HEK293 (cell line): Measurements from ENCODE around the gene MICU1.

Source experiments
- CTCF ChIA-PET: fragments of 350-600 bp; formaldehyde crosslinking; extraction: SDS; loops from one replicate; lab custom pipeline; 2021; ENCODE audit warnings: antibody characterized with exemption; lab: Yijun Ruan, JAX
- POLR2A ChIA-PET: fragments of 300-600 bp; formaldehyde crosslinking; extraction: SDS; loops from one replicate; lab custom pipeline; 2020; ENCODE audit warnings: antibody characterized with exemption, inconsistent platforms; lab: Yijun Ruan, JAX
- H3K27ac ChIP-seq: fragments of 200-500 bp; sonication (Bioruptor generic); 2 replicates; pipeline ENCODE4 v1.5.1; 2014; ENCODE audit warnings: low read depth, low read length, control low read depth, inconsistent platforms; ENCODE audit errors: extremely low read depth
- H3K36me3 ChIP-seq, 2 experiments: fragments of 200-500 bp in 1 of 2; sonication (Bioruptor generic) in 1 of 2; 1 replicate in 1 of 2; 2 replicates in 1 of 2; pipeline ENCODE4 v1.5.1; 2014 to 2017; ENCODE audit warnings: inconsistent platforms in 2 of 2, low read length in 2 of 2; ENCODE audit not compliant: control insufficient read depth in 2 of 2, insufficient read depth in 1 of 2
- H3K4me1 ChIP-seq: fragments of 200-500 bp; sonication (Bioruptor generic); 2 replicates; pipeline ENCODE4 v1.5.1; 2014; ENCODE audit warnings: mild to moderate bottlenecking, low read length, inconsistent platforms; ENCODE audit not compliant: control insufficient read depth, insufficient read depth
- H3K4me3 ChIP-seq: 2 replicates; pipeline ENCODE4 v1.5.1; 2011; ENCODE audit warnings: low read depth, mild to moderate bottlenecking, control low read depth, low read length, moderate library complexity
- H3K9me3 ChIP-seq: fragments of 200-500 bp; sonication (Bioruptor generic); 2 replicates; pipeline ENCODE4 v1.5.1; 2014; ENCODE audit warnings: low read depth, low read length, inconsistent platforms; ENCODE audit not compliant: control insufficient read depth, insufficient read depth
- GLI2 ChIP-seq: fragments of 450-650 bp; formaldehyde crosslinking; IDR thresholded peaks from 2 replicates; pipeline ENCODE4; 2017; ENCODE audit warnings: missing biosample characterization, missing genetic modification characterization, low read depth, borderline replicate concordance
- SETDB1 ChIP-seq: IDR thresholded peaks from one replicate; pipeline ENCODE4 v1.6.1; 2017; ENCODE audit warnings: mild to moderate bottlenecking, low read length, moderate library complexity, mixed read lengths; ENCODE audit not compliant: insufficient read length
- ZBTB48 ChIP-seq: fragments of 450-650 bp; formaldehyde crosslinking; IDR thresholded peaks from 2 replicates; pipeline ENCODE4 v1.5.1; 2016; ENCODE audit warnings: missing biosample characterization, missing genetic modification characterization
- ZFP41 ChIP-seq: fragments of 450-650 bp; formaldehyde crosslinking; IDR thresholded peaks from 2 replicates; pipeline ENCODE4 v1.5.1; 2016; ENCODE audit warnings: missing biosample characterization, missing genetic modification characterization, borderline replicate concordance
- ZNF114 ChIP-seq: fragments of 450-650 bp; formaldehyde crosslinking; IDR thresholded peaks from 2 replicates; pipeline ENCODE4 v1.5.0; 2017; ENCODE audit warnings: missing biosample characterization, missing genetic modification characterization
- ZNF133 ChIP-seq: fragments of 450-650 bp; formaldehyde crosslinking; IDR thresholded peaks from 2 replicates; pipeline ENCODE4 v1.5.1; 2016; ENCODE audit warnings: missing biosample characterization, missing genetic modification characterization
- ZNF140 ChIP-seq: fragments of 450-650 bp; formaldehyde crosslinking; IDR thresholded peaks from 2 replicates; pipeline ENCODE4 v1.5.1; 2016; ENCODE audit warnings: missing biosample characterization, missing genetic modification characterization
- ZNF146 ChIP-seq: fragments of 450-650 bp; formaldehyde crosslinking; IDR thresholded peaks from 2 replicates; pipeline ENCODE4 v1.5.1; 2016; ENCODE audit warnings: missing biosample characterization, missing genetic modification characterization
- ZNF174 ChIP-seq: fragments of 450-650 bp; formaldehyde crosslinking; IDR thresholded peaks from 2 replicates; pipeline ENCODE4 v1.5.0; 2017; ENCODE audit warnings: missing biosample characterization, mild to moderate bottlenecking, missing genetic modification characterization
- ZNF223 ChIP-seq: fragments of 450-650 bp; formaldehyde crosslinking; IDR thresholded peaks from 2 replicates; pipeline ENCODE4 v1.5.1; 2016; ENCODE audit warnings: missing biosample characterization, missing genetic modification characterization
- ZNF341 ChIP-seq: fragments of 450-650 bp; formaldehyde crosslinking; IDR thresholded peaks from 2 replicates; pipeline ENCODE4; 2016; ENCODE audit warnings: low read depth, missing biosample characterization, missing genetic modification characterization
- ZNF571 ChIP-seq: fragments of 450-650 bp; formaldehyde crosslinking; IDR thresholded peaks from 2 replicates; pipeline ENCODE4 v1.5.0; 2017; ENCODE audit warnings: missing biosample characterization, missing genetic modification characterization
- ZNF701 ChIP-seq: fragments of 450-650 bp; formaldehyde crosslinking; IDR thresholded peaks from 2 replicates; pipeline ENCODE4 v1.5.1; 2016; ENCODE audit warnings: missing biosample characterization, missing genetic modification characterization
- ZSCAN16 ChIP-seq: fragments of 450-650 bp; formaldehyde crosslinking; IDR thresholded peaks from 2 replicates; pipeline ENCODE4 v1.5.1; 2016; ENCODE audit warnings: missing biosample characterization, missing genetic modification characterization
- ZSCAN23 ChIP-seq: fragments of 450-650 bp; formaldehyde crosslinking; IDR thresholded peaks from 2 replicates; pipeline ENCODE4 v1.5.1; 2016; ENCODE audit warnings: missing biosample characterization, missing genetic modification characterization
- ZXDB ChIP-seq: fragments of 450-650 bp; formaldehyde crosslinking; IDR thresholded peaks from 2 replicates; pipeline ENCODE4 v1.5.1; 2016; ENCODE audit warnings: missing biosample characterization, missing genetic modification characterization
- TF ChIP-seq, protein P1 (sequence below): fragments of 450-650 bp; formaldehyde crosslinking; IDR thresholded peaks from 2 replicates; pipeline ENCODE4 v1.5.1; 2016; ENCODE audit warnings: missing biosample characterization, missing genetic modification characterization, low read depth
- TF ChIP-seq, protein P2 (sequence below): fragments of 450-650 bp; formaldehyde crosslinking; IDR thresholded peaks from 2 replicates; pipeline ENCODE4 v1.5.1; 2016; ENCODE audit warnings: missing biosample characterization, missing genetic modification characterization
- TF ChIP-seq, protein P3 (sequence below): fragments of 450-650 bp; formaldehyde crosslinking; IDR thresholded peaks from 2 replicates; pipeline ENCODE4 v1.5.1; 2016; ENCODE audit warnings: missing biosample characterization, missing genetic modification characterization
- TF ChIP-seq, protein P4 (sequence below): fragments of 450-650 bp; formaldehyde crosslinking; IDR thresholded peaks from 2 replicates; pipeline ENCODE4 v1.5.1; 2016; ENCODE audit warnings: missing biosample characterization, missing genetic modification characterization
- TF ChIP-seq, protein P5 (sequence below): fragments of 450-650 bp; formaldehyde crosslinking; optimal IDR thresholded peaks from 2 replicates; pipeline ENCODE3; 2016; ENCODE audit warnings: missing biosample characterization, mild to moderate bottlenecking, missing genetic modification characterization

Gene MICU1

DNA sequence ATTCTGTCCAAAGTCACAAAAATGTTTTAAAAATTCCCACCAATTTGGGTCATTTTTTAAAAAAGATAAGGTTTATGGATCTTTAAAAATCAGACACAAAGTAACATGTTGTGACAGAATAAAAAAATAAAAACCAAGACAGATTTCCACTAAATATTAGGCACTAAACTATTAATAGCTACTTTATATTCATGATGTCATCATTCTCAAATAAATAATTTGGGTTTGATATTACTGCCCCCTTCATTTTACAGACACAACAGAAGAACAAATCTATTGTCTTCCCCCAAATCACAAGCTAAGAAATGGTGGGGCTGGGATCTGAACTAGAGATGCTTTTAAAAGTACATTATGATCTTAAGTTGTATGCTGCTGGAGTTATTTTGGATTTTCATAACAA lies 119.4 kb downstream of the MICU1 start:
- no peak overlapping the region for H3K4me3 ChIP-seq
- ChIA-PET CTCF (interaction anchor here (0.6 kb wide), 4 partner anchors 106 to 1660 kb away, joined by 3 to 5 read pairs (median 3); no protein-coding TSS in a partner anchor), POLR2A (no interaction called here)
- H3K9me3 ChIP-seq, result no peaks in the 10 kb centered on the region
- no peaks in the 10 kb centered on the region for H3K36me3 ChIP-seq
- TF ChIP-seq ZNF341 (no peak), ZNF571 (tag by site-specific recombination) (no peak)
- TF ChIP-seq, protein P1, sequence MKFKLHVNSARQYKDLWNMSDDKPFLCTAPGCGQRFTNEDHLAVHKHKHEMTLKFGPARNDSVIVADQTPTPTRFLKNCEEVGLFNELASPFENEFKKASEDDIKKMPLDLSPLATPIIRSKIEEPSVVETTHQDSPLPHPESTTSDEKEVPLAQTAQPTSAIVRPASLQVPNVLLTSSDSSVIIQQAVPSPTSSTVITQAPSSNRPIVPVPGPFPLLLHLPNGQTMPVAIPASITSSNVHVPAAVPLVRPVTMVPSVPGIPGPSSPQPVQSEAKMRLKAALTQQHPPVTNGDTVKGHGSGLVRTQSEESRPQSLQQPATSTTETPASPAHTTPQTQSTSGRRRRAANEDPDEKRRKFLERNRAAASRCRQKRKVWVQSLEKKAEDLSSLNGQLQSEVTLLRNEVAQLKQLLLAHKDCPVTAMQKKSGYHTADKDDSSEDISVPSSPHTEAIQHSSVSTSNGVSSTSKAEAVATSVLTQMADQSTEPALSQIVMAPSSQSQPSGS (tag by site-specific recombination), result peak; percentile 70
- no peak overlapping the region for H3K27ac ChIP-seq
- H3K4me1 ChIP-seq, result no peaks in the 10 kb centered on the region

DNA sequence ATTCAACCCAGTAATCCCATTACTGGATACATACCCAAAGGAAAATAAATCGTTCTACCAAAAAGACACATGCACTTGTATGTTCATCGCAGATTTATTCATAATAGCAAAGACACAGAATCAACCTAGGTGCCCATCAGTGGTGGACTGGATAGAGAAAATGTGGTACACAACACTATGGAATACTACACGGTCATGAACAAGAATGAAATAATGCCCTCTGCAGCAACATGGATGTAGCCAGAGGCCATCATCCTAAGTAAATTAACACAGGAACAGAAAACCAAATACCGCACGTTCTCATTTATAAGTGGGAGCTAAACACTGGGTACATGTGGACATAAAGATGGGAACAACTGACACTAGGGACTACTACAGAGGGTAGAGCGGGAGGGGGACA lies 120.4 kb downstream of the MICU1 start:
- Histone ChIP-seq H3K4me3 (no peak overlapping the region), H3K9me3 (no peaks in the 10 kb centered on the region), H3K4me1 (no peaks in the 10 kb centered on the region), H3K27ac (no peak overlapping the region), H3K36me3 (no peaks in the 10 kb centered on the region)
- CTCF ChIA-PET, result no interaction called here
- peak; percentile 81 for TF ChIP-seq ZNF146 (tag by site-specific recombination)
- no peak for TF ChIP-seq ZFP41 (tag by site-specific recombination)
- TF ChIP-seq ZNF701 (tag by site-specific recombination), result no peak
- TF ChIP-seq, protein P2, sequence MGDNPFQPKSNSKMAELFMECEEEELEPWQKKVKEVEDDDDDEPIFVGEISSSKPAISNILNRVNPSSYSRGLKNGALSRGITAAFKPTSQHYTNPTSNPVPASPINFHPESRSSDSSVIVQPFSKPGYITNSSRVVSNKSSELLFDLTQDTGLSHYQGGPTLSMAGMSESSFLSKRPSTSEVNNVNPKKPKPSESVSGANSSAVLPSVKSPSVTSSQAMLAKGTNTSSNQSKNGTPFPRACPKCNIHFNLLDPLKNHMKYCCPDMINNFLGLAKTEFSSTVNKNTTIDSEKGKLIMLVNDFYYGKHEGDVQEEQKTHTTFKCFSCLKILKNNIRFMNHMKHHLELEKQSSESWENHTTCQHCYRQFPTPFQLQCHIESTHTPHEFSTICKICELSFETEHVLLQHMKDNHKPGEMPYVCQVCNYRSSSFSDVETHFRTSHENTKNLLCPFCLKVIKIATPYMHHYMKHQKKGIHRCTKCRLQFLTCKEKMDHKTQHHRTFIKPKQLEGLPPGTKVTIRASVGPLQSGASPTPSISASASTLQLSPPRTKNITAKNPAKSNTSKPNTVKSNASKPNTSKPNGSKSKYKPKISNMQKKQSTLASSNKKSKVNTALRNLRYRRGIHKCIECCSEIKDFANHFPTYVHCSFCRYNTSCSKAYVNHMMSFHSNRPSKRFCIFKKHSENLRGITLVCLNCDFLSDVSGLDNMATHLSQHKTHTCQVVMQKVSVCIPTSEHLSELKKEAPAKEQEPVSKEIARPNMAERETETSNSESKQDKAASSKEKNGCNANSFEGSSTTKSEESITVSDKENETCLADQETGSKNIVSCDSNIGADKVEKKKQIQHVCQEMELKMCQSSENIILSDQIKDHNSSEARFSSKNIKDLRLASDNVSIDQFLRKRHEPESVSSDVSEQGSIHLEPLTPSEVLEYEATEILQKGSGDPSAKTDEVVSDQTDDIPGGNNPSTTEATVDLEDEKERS (tag by site-specific recombination), result peak; percentile 50; the same call in 1 of the 2 replicates
- POLR2A ChIA-PET, result no interaction called here

DNA sequence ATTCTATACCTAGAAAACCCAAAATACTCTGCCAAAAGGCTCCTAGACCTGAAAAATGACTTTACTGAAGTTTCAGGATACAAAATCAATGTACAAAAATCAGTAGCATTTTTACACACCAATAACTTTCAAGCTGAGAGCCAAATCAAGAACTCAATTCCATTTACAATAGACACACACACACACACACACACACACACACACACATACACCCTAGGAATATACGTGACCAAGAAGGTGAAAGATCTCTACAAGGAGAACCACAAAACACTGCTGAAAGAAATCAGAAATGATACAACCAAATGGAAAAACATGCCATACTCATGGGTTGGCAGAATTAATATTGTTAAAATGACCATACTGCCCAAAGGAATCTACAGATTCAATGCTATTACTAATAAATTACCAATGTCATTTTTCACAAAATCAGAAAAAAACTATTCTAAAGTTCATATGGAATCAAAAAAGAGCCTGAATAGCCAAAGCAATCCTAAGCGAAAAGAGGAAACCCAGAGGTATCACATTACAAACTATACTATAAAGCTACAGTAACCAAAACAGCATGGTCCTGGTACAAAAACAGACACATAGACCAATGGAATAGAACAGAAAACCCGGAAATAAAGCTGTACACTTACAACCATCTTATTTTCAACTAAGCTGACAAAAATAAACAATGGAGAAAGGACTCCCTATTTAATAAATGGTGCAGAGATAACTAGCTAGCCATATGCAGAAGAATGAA lies 122.0 kb downstream of the MICU1 start:
- Histone ChIP-seq H3K9me3 (no peaks in the 10 kb centered on the region), H3K27ac (no peak overlapping the region), H3K4me1 (no peaks in the 10 kb centered on the region), H3K4me3 (no peak overlapping the region), H3K36me3 (no peaks in the 10 kb centered on the region)
- CTCF ChIA-PET, result interaction anchor here (0.6 kb wide), 1 partner anchor 293 kb away, joined by 6 read pairs; no protein-coding TSS in a partner anchor
- POLR2A ChIA-PET, result no interaction called here
- TF ChIP-seq SETDB1 (peak; percentile 45), ZNF174 (tag by site-specific recombination) (no peak)
- TF ChIP-seq, protein P3, sequence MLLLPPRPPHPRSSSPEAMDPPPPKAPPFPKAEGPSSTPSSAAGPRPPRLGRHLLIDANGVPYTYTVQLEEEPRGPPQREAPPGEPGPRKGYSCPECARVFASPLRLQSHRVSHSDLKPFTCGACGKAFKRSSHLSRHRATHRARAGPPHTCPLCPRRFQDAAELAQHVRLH, result peak; percentile 53; the same call in 1 of the 2 replicates

DNA sequence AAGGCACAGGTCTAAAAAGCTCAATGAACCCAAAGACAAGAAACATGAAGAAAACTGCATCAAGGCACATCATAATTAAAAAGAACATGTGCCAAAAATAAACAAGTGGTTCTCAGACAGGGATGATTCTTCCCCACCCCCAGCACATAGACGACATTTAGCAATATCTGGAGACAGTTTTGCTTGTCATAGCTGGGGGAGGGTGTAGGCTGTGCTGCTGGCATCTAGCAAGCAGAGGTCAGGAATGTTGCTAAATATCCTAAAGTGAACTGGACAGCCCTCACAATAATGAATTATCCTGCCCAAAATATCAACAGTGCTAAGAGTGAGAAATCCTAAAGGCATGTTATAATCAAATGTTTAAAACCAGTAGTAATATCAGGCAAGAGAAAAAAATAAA lies 122.6 kb downstream of the MICU1 start:
- Histone ChIP-seq H3K4me3 (no peak overlapping the region), H3K27ac (no peak overlapping the region), H3K4me1 (no peaks in the 10 kb centered on the region), H3K9me3 (no peaks in the 10 kb centered on the region), H3K36me3 (no peaks in the 10 kb centered on the region)
- POLR2A ChIA-PET, result no interaction called here
- CTCF ChIA-PET, result interaction anchor here (0.6 kb wide), 1 partner anchor 294 kb away, joined by 6 read pairs; no protein-coding TSS in a partner anchor
- TF ChIP-seq, protein P4, sequence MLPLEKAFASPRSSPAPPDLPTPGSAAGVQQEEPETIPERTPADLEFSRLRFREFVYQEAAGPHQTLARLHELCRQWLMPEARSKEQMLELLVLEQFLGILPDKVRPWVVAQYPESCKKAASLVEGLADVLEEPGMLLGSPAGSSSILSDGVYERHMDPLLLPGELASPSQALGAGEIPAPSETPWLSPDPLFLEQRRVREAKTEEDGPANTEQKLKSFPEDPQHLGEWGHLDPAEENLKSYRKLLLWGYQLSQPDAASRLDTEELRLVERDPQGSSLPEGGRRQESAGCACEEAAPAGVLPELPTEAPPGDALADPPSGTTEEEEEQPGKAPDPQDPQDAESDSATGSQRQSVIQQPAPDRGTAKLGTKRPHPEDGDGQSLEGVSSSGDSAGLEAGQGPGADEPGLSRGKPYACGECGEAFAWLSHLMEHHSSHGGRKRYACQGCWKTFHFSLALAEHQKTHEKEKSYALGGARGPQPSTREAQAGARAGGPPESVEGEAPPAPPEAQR, result no peak
- TF ChIP-seq GLI2 (tag by site-specific recombination) (no peak), ZSCAN16 (no peak), ZBTB48 (no peak), ZXDB (tag by site-specific recombination) (no peak), ZNF223 (tag by site-specific recombination) (no peak), ZSCAN23 (tag by site-specific recombination) (no peak), ZNF140 (tag by site-specific recombination) (no peak), ZNF133 (tag by site-specific recombination) (no peak), ZNF114 (no peak)
- TF ChIP-seq, protein P5, sequence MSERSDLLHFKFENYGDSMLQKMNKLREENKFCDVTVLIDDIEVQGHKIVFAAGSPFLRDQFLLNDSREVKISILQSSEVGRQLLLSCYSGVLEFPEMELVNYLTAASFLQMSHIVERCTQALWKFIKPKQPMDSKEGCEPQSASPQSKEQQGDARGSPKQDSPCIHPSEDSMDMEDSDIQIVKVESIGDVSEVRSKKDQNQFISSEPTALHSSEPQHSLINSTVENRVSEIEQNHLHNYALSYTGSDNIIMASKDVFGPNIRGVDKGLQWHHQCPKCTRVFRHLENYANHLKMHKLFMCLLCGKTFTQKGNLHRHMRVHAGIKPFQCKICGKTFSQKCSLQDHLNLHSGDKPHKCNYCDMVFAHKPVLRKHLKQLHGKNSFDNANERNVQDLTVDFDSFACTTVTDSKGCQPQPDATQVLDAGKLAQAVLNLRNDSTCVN, result no peak
